ENCODE results near the gene KANTR.

KANTR gene

GRCh38 chrX:53055244-53055849, 38.6 kb upstream of the KANTR start:
- no peak for TF ChIP-seq CTCF (IDR thresholded peaks at IDR 0.05; ENCODE audit: low read depth, low read length, missing control alignments)
- H3K4me3 ChIP-seq (replicated peaks; ENCODE audit: low read depth, low read length), result no peak overlapping the region
- no peak for DNase-seq (ENCODE audit: extremely low read depth, low read depth)

- H3K4me3 ChIP-seq (replicated peaks; ENCODE audit: low read depth, low read length), result no peak overlapping the region
- TF ChIP-seq CTCF (IDR thresholded peaks at IDR 0.05; ENCODE audit: low read depth, low read length, missing control alignments), result no peak
- no peak for DNase-seq (ENCODE audit: extremely low read depth, low read depth)
These were observed 37.6 kb upstream of the KANTR start for GRCh38 chrX:53056292-53056691.

GRCh38 chrX:53065104-53065503, 28.8 kb upstream of the KANTR start:
- DNase-seq (ENCODE audit: extremely low read depth, low read depth), result no peak
- H3K4me3 ChIP-seq (replicated peaks; ENCODE audit: low read depth, low read length), result no peak overlapping the region
- TF ChIP-seq CTCF (IDR thresholded peaks at IDR 0.05; ENCODE audit: low read depth, low read length, missing control alignments), result no peak

GRCh38 chrX:53071064-53071463, 22.9 kb upstream of the KANTR start:
- TF ChIP-seq CTCF (IDR thresholded peaks at IDR 0.05; ENCODE audit: low read depth, low read length, missing control alignments), result no peak
- H3K4me3 ChIP-seq (replicated peaks; ENCODE audit: low read depth, low read length), result no peak overlapping the region

GRCh38 chrX:53071604-53072417, 22.1 kb upstream of the KANTR start:
- TF ChIP-seq CTCF (IDR thresholded peaks at IDR 0.05; ENCODE audit: low read depth, low read length, missing control alignments), result peak; percentile 54
- peak overlapping the region; percentile 37 for H3K4me3 ChIP-seq (replicated peaks; ENCODE audit: low read depth, low read length)
- peak; percentile 16 for DNase-seq (ENCODE audit: extremely low read depth, low read depth)

More at GRCh38 chrX:53071064-53071463, 22.9 kb upstream of the KANTR start:
- DNase-seq (ENCODE audit: extremely low read depth, low read depth), result no peak

GRCh38 chrX:53072418-53073114, 21.4 kb upstream of the KANTR start:
- no peak for DNase-seq (ENCODE audit: extremely low read depth, low read depth)
- no peak for TF ChIP-seq CTCF (IDR thresholded peaks at IDR 0.05; ENCODE audit: low read depth, low read length, missing control alignments)
- H3K4me3 ChIP-seq (replicated peaks; ENCODE audit: low read depth, low read length), result no peak overlapping the region; the same call in 1 of the 2 replicates

Measured in HFF-Myc (cell line).